Liver (tissue), 9 donors: ENCODE measurements around the gene SH3BGRL3. TPM values are rescaled to one million over a fixed set of nuclear protein-coding genes. Genes with fewer than 3 reads are reported as not detected.

Experiments used
- DNase-seq: peaks from one replicate; pipeline ENCODE4 v3.0.0-alpha.2; 2017; ENCODE audit warnings: low spot score
- H3K27ac ChIP-seq, 2 donors: one replicate each; pipeline ENCODE4 v1.7.0; 2013; ENCODE audit warnings: inconsistent platforms in 2 of 2, low read length in 2 of 2, control low read depth in 1 of 2, low read depth in 1 of 2, mild to moderate bottlenecking in 1 of 2
- H3K27me3 ChIP-seq, 4 donors: one replicate each; pipeline versions ENCODE4 v1.6.1 to v1.7.0; 2013; ENCODE audit warnings: low read length in 3 of 4, inconsistent platforms in 1 of 4, mild to moderate bottlenecking in 1 of 4, moderate library complexity in 1 of 4; ENCODE audit not compliant: control insufficient read depth in 4 of 4, insufficient read depth in 4 of 4
- H3K36me3 ChIP-seq, 4 donors: one replicate each; pipeline versions ENCODE4 v1.6.1 to v1.7.0; 2013; ENCODE audit warnings: low read length in 3 of 4, mild to moderate bottlenecking in 3 of 4, low read depth in 1 of 4, moderate library complexity in 1 of 4; ENCODE audit not compliant: control insufficient read depth in 4 of 4, insufficient read depth in 3 of 4
- H3K4me1 ChIP-seq, 4 donors: one replicate each; pipeline versions ENCODE4 v1.6.1 to v1.7.0; 2013; ENCODE audit warnings: low read length in 3 of 4, mild to moderate bottlenecking in 3 of 4, moderate library complexity in 1 of 4; ENCODE audit not compliant: control insufficient read depth in 4 of 4, insufficient read depth in 4 of 4
- H3K4me3 ChIP-seq, 3 donors: one replicate each; pipeline versions ENCODE4 v1.6.1 to v1.7.0; 2013; ENCODE audit warnings: low read length in 3 of 3, control low read depth in 1 of 3, low read depth in 1 of 3, mild to moderate bottlenecking in 1 of 3
- H3K9ac ChIP-seq, 2 donors: one replicate each; pipeline ENCODE4 v1.7.0; 2013; ENCODE audit warnings: low read length in 2 of 2, mild to moderate bottlenecking in 2 of 2, moderate library complexity in 2 of 2, control low read depth in 1 of 2, low read depth in 1 of 2
- H3K9me3 ChIP-seq, 4 donors: one replicate each; pipeline versions ENCODE4 v1.6.1 to v1.7.0; 2013; ENCODE audit warnings: low read length in 3 of 4; ENCODE audit not compliant: control insufficient read depth in 4 of 4
- ATF3 ChIP-seq: IDR thresholded peaks from 2 replicates; pipeline ENCODE4 v1.6.1; 2016; ENCODE audit warnings: antibody characterized with exemption
- CTCF ChIP-seq: fragments of 150-350 bp; IDR thresholded peaks from 2 replicates; pipeline ENCODE4 v1.5.1; 2017; ENCODE audit warnings: improper control_type of control experiment, low read depth, low read length; ENCODE audit not compliant: missing input control
- EGR1 ChIP-seq, 2 donors: IDR thresholded peaks; 2 replicates each; pipeline ENCODE4 v1.6.1; 2016 to 2018; ENCODE audit warnings: antibody characterized with exemption in 2 of 2, low read depth in 2 of 2
- FOXA1 ChIP-seq: IDR thresholded peaks from 2 replicates; pipeline ENCODE4 v1.6.1; 2016; ENCODE audit warnings: antibody characterized with exemption
- FOXA2 ChIP-seq: IDR thresholded peaks from 2 replicates; pipeline ENCODE4 v1.6.1; 2016; ENCODE audit warnings: antibody characterized with exemption
- HNF4A ChIP-seq, 2 donors: conservative IDR thresholded peaks; 2 replicates each; pipeline ENCODE4 v1.6.1; 2016; ENCODE audit warnings: antibody characterized with exemption in 2 of 2, mild to moderate bottlenecking in 2 of 2
- HNF4G ChIP-seq: IDR thresholded peaks from 2 replicates; pipeline ENCODE4 v1.6.1; 2016; ENCODE audit warnings: antibody characterized with exemption
- JUND ChIP-seq, 2 donors: IDR thresholded peaks; 2 replicates each; pipeline ENCODE4 v1.6.1; 2016; ENCODE audit warnings: antibody characterized with exemption in 2 of 2
- MAX ChIP-seq: IDR thresholded peaks from 2 replicates; pipeline ENCODE4 v1.6.1; 2016; ENCODE audit warnings: antibody characterized with exemption
- NR2F2 ChIP-seq: IDR thresholded peaks from 2 replicates; pipeline ENCODE4 v1.6.1; 2016; ENCODE audit warnings: antibody characterized with exemption
- RAD21 ChIP-seq, 2 donors: IDR thresholded peaks; 2 replicates each; pipeline ENCODE4 v1.6.1; 2016; ENCODE audit warnings: antibody characterized with exemption in 2 of 2, mild to moderate bottlenecking in 2 of 2
- REST ChIP-seq: IDR thresholded peaks from 2 replicates; pipeline ENCODE4 v1.6.1; 2016; ENCODE audit warnings: antibody characterized with exemption, mild to moderate bottlenecking
- RXRA ChIP-seq, 2 donors: IDR thresholded peaks; 2 replicates each; pipeline ENCODE4 v1.6.1; 2017 to 2018; ENCODE audit warnings: antibody characterized with exemption in 2 of 2, mild to moderate bottlenecking in 1 of 2
- SP1 ChIP-seq: IDR thresholded peaks from 2 replicates; pipeline ENCODE4 v1.6.1; 2018; ENCODE audit warnings: antibody characterized with exemption, mild to moderate bottlenecking
- TAF1 ChIP-seq: conservative IDR thresholded peaks from 2 replicates; pipeline ENCODE4 v1.6.1; 2016; ENCODE audit warnings: antibody characterized with exemption, mild to moderate bottlenecking
- YY1 ChIP-seq: IDR thresholded peaks from 2 replicates; pipeline ENCODE4 v1.6.1; 2016; ENCODE audit warnings: antibody characterized with exemption, mild to moderate bottlenecking
- ZBTB33 ChIP-seq: IDR thresholded peaks from 2 replicates; pipeline ENCODE4 v1.6.1; 2016; ENCODE audit warnings: antibody characterized with exemption
- WGBS: extraction: QIAGEN DNeasy Blood & Tissue Kit; methylation state at CpG from one replicate; pipeline ENCODE4 v1.1.7; 2013; 5-methylcytosine and 5-hydroxymethylcytosine counted together
- polyA plus RNA-seq, 2 donors: library from polyadenylated mRNA; stranded (reverse) in 1 of 2; unstranded in 1 of 2; fragments of 200-250 nt in 1 of 2; fragments of >200 nt in 1 of 2; fragmentation: Nextera tagmentation in 1 of 2; extraction: Ambion mirVana in 1 of 2; gene quantifications; one replicate each; pipeline versions ENCODE4 v1.2.1 to v1.2.3, GENCODE V29; 2013 to 2015
- total RNA-seq, 2 donors: library from RNA; depleted of rRNA; stranded (reverse); fragments of >200 nt; gene quantifications; one replicate each; pipeline ENCODE4 v1.2.3, GENCODE V29; 2014
- donor health status: healthy.
- donor health status: healthy.
- donor health status: healthy.
- donor health status: healthy.
- donor health status: healthy.

SH3BGRL3 gene
- total and polyA plus RNA-seq, 4 donors: 4.5 to 93.2 (median 23.0) TPM

GRCh38 chr1:26278724-26279455 is 996 bp upstream of the SH3BGRL3 start:
- H3K4me3 ChIP-seq: peak overlapping the region in 2 of 3 donors; percentile 60 to 78
- no peak for DNase-seq
- 70% methylated on average over 9 of the region's 9 CpGs for WGBS
- no peak for TF ChIP-seq FOXA2
- TF ChIP-seq ATF3: no peak
- TF ChIP-seq FOXA1: no peak
- no peak for TF ChIP-seq REST
- TF ChIP-seq JUND (IDR thresholded peaks at IDR 0.05): no peak
- TF ChIP-seq EGR1 (IDR thresholded peaks at IDR 0.05; ENCODE audit: low read depth in 2 of 2): no peak
- no peak for TF ChIP-seq MAX
- no peak for TF ChIP-seq ZBTB33
- TF ChIP-seq NR2F2: no peak
- no peak for TF ChIP-seq SP1
- H3K27ac ChIP-seq: peak overlapping the region; percentile 86 to 96
- no peaks in the 10 kb centered on the region for H3K36me3 ChIP-seq
- no peaks in the 10 kb centered on the region for H3K9me3 ChIP-seq
- H3K9ac ChIP-seq: peak overlapping the region in 1 of 2 donors; percentile 61
- peaks cover 17 to 55% (median 33%) of the 10 kb centered on the region in 4 donors for H3K4me1 ChIP-seq
- H3K27me3 ChIP-seq: no peaks in the 10 kb centered on the region

- Histone ChIP-seq H3K4me1 (peaks cover 17 to 54% (median 33%) of the 10 kb centered on the region in 4 donors), H3K27ac (peak overlapping the region; percentile 86 to 96)
Observed at GRCh38 chr1:26280333-26281042, 602 bp downstream of the SH3BGRL3 start.

More at GRCh38 chr1:26280333-26281042, 602 bp downstream of the SH3BGRL3 start:
- DNase-seq: peak; percentile 43
- Histone ChIP-seq H3K9me3 (no peaks in the 10 kb centered on the region), H3K27me3 (no peaks in the 10 kb centered on the region), H3K36me3 (no peaks in the 10 kb centered on the region), H3K9ac (peak overlapping the region in 1 of 2 donors; percentile 42), H3K4me3 (peak overlapping the region; percentile 60 to 89 (median 78))
- TF ChIP-seq FOXA1 (no peak), TAF1 (no peak), ZBTB33 (no peak), YY1 (no peak), NR2F2 (no peak), RAD21 (IDR thresholded peaks at IDR 0.05) (no peak), CTCF (no peak), FOXA2 (no peak), SP1 (no peak), EGR1 (IDR thresholded peaks at IDR 0.05; ENCODE audit: low read depth in 2 of 2) (no peak), JUND (IDR thresholded peaks at IDR 0.05) (no peak), RXRA (IDR thresholded peaks at IDR 0.05) (no peak), HNF4G (no peak), MAX (no peak), ATF3 (no peak), HNF4A (conservative IDR thresholded peaks at IDR 0.05) (no peak)
- WGBS: 32% methylated on average over 20 of the region's 20 CpGs
